DOHH2 (cell line): ENCODE results near the gene FKBP8.

ENCODE experiments used
- EZH2phosphoT487 ChIP-seq: fragments of 200-600 bp; sonication (generic); IDR thresholded peaks from 2 replicates; pipeline ENCODE4 v1.6.1; 2017; ENCODE audit warnings: borderline replicate concordance, mild to moderate bottlenecking, antibody characterized with exemption, low read length, moderate library complexity, mixed read lengths
- TF ChIP-seq, protein P1 (sequence below): fragments of 200-600 bp; sonication (generic); IDR thresholded peaks from one replicate; pipeline ENCODE4 v1.5.1; 2014; ENCODE audit warnings: antibody characterized with exemption, mild to moderate bottlenecking, low read depth, low read length; ENCODE audit not compliant: poor library complexity, severe bottlenecking

- TF ChIP-seq, protein P1, sequence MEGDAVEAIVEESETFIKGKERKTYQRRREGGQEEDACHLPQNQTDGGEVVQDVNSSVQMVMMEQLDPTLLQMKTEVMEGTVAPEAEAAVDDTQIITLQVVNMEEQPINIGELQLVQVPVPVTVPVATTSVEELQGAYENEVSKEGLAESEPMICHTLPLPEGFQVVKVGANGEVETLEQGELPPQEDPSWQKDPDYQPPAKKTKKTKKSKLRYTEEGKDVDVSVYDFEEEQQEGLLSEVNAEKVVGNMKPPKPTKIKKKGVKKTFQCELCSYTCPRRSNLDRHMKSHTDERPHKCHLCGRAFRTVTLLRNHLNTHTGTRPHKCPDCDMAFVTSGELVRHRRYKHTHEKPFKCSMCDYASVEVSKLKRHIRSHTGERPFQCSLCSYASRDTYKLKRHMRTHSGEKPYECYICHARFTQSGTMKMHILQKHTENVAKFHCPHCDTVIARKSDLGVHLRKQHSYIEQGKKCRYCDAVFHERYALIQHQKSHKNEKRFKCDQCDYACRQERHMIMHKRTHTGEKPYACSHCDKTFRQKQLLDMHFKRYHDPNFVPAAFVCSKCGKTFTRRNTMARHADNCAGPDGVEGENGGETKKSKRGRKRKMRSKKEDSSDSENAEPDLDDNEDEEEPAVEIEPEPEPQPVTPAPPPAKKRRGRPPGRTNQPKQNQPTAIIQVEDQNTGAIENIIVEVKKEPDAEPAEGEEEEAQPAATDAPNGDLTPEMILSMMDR = no peak
- TF ChIP-seq EZH2phosphoT487 = no peak
These were observed 4.0 kb downstream of the FKBP8 start for GRCh38 chr19:18539372-18539771.
